Muscle layer of colon (tissue), 2 donors: ENCODE results near the gene AKAP7.
"Not testable (repeated sequence)": the region's sequence is repeated elsewhere in the genome, so short reads cannot be mapped to it uniquely, and the experiment has no call there.

Experiments used
- H3K27ac ChIP-seq: one replicate; pipeline ENCODE4 v1.7.0; 2013; ENCODE audit warnings: low read depth, mild to moderate bottlenecking, low read length, moderate library complexity
- H3K27me3 ChIP-seq, 2 donors: one replicate each; pipeline ENCODE4 v1.7.0; 2013; ENCODE audit warnings: low read length in 2 of 2, mild to moderate bottlenecking in 2 of 2; ENCODE audit not compliant: insufficient read depth in 2 of 2, control insufficient read depth in 1 of 2
- H3K36me3 ChIP-seq: one replicate; pipeline ENCODE4 v1.7.0; 2013; ENCODE audit warnings: mild to moderate bottlenecking, low read length; ENCODE audit not compliant: insufficient read depth
- H3K4me1 ChIP-seq: one replicate; pipeline ENCODE4 v1.7.0; 2013; ENCODE audit warnings: mild to moderate bottlenecking, low read length; ENCODE audit not compliant: insufficient read depth
- H3K4me3 ChIP-seq, 2 donors: one replicate each; pipeline ENCODE4 v1.7.0; 2013; ENCODE audit warnings: low read length in 2 of 2, low read depth in 1 of 2, mild to moderate bottlenecking in 1 of 2, moderate library complexity in 1 of 2
- H3K9ac ChIP-seq: one replicate; pipeline ENCODE4 v1.7.0; 2013; ENCODE audit warnings: low read length
- H3K9me3 ChIP-seq: one replicate; pipeline ENCODE4 v1.7.0; 2013; ENCODE audit warnings: mild to moderate bottlenecking, low read length
- donor health status: abdominal sarcoma.
- donor health status: Adenocarcinoma of cecum.

The AKAP7 gene

GRCh38 chr6:131258010-131258652, 122.9 kb downstream of the AKAP7 start:
- Histone ChIP-seq H3K4me1 (no peaks in the 10 kb centered on the region), H3K27me3 (no peaks in the 10 kb centered on the region), H3K27ac (no peak overlapping the region), H3K9ac (no peak overlapping the region), H3K9me3 (no peaks in the 10 kb centered on the region), H3K4me3 (no peak overlapping the region), H3K36me3 (no peaks in the 10 kb centered on the region)

- no peaks in the 10 kb centered on the region for H3K27me3 ChIP-seq
- no peak overlapping the region for H3K27ac ChIP-seq
- no peak overlapping the region for H3K9ac ChIP-seq
- H3K9me3 ChIP-seq = no peaks in the 10 kb centered on the region
- H3K4me1 ChIP-seq = no peaks in the 10 kb centered on the region
- no peaks in the 10 kb centered on the region for H3K36me3 ChIP-seq
- H3K4me3 ChIP-seq = no peak overlapping the region
These were observed 123.7 kb downstream of the AKAP7 start for GRCh38 chr6:131258816-131259476.

- not testable (repeated sequence) for H3K27me3 ChIP-seq, H3K9me3 ChIP-seq, H3K9ac ChIP-seq, H3K36me3 ChIP-seq, H3K27ac ChIP-seq, H3K4me1 ChIP-seq, H3K4me3 ChIP-seq
These were observed 125.7 kb downstream of the AKAP7 start for GRCh38 chr6:131260960-131261359.

- H3K27me3 ChIP-seq = no peaks in the 10 kb centered on the region
- H3K4me3 ChIP-seq = no peak overlapping the region
These were observed 126.8 kb downstream of the AKAP7 start for GRCh38 chr6:131262060-131262459.

GRCh38 chr6:131265939-131266338, 130.7 kb downstream of the AKAP7 start:
- H3K27ac ChIP-seq = no peak overlapping the region
- H3K27me3 ChIP-seq = no peaks in the 10 kb centered on the region
- no peaks in the 10 kb centered on the region for H3K36me3 ChIP-seq
- no peak overlapping the region for H3K9ac ChIP-seq
- H3K4me3 ChIP-seq = no peak overlapping the region
- H3K4me1 ChIP-seq = no peaks in the 10 kb centered on the region
- H3K9me3 ChIP-seq = no peaks in the 10 kb centered on the region

More at GRCh38 chr6:131262060-131262459, 126.8 kb downstream of the AKAP7 start:
- no peaks in the 10 kb centered on the region for H3K4me1 ChIP-seq
- no peak overlapping the region for H3K27ac ChIP-seq
- H3K9me3 ChIP-seq = no peaks in the 10 kb centered on the region
- H3K36me3 ChIP-seq = no peaks in the 10 kb centered on the region
- no peak overlapping the region for H3K9ac ChIP-seq

GRCh38 chr6:131268303-131268702, 133.0 kb downstream of the AKAP7 start:
- no peaks in the 10 kb centered on the region for H3K36me3 ChIP-seq
- H3K4me3 ChIP-seq = no peak overlapping the region
- H3K9me3 ChIP-seq = no peaks in the 10 kb centered on the region
- H3K27me3 ChIP-seq = no peaks in the 10 kb centered on the region
- no peak overlapping the region for H3K9ac ChIP-seq
- no peaks in the 10 kb centered on the region for H3K4me1 ChIP-seq
- no peak overlapping the region for H3K27ac ChIP-seq

- Histone ChIP-seq H3K9ac (no peak overlapping the region), H3K27ac (no peak overlapping the region), H3K27me3 (no peaks in the 10 kb centered on the region), H3K9me3 (no peaks in the 10 kb centered on the region), H3K4me1 (no peaks in the 10 kb centered on the region), H3K36me3 (no peaks in the 10 kb centered on the region), H3K4me3 (no peak overlapping the region)
These were observed 134.5 kb downstream of the AKAP7 start for GRCh38 chr6:131269565-131270391.

GRCh38 chr6:131270534-131270933, 135.3 kb downstream of the AKAP7 start:
- H3K27me3 ChIP-seq = no peaks in the 10 kb centered on the region
- H3K4me3 ChIP-seq = no peak overlapping the region
- H3K27ac ChIP-seq = no peak overlapping the region
- no peaks in the 10 kb centered on the region for H3K4me1 ChIP-seq
- no peak overlapping the region for H3K9ac ChIP-seq
- H3K9me3 ChIP-seq = no peaks in the 10 kb centered on the region
- H3K36me3 ChIP-seq = no peaks in the 10 kb centered on the region

GRCh38 chr6:131275273-131275672, 140.0 kb downstream of the AKAP7 start:
- H3K4me1 ChIP-seq = no peaks in the 10 kb centered on the region
- H3K4me3 ChIP-seq = no peak overlapping the region
- H3K27me3 ChIP-seq = no peaks in the 10 kb centered on the region
- H3K9me3 ChIP-seq = no peaks in the 10 kb centered on the region
- no peak overlapping the region for H3K27ac ChIP-seq
- H3K36me3 ChIP-seq = no peaks in the 10 kb centered on the region
- no peak overlapping the region for H3K9ac ChIP-seq

GRCh38 chr6:131277591-131277990, 142.3 kb downstream of the AKAP7 start:
- Histone ChIP-seq H3K4me1 (no peaks in the 10 kb centered on the region), H3K9ac (no peak overlapping the region), H3K4me3 (no peak overlapping the region), H3K9me3 (no peaks in the 10 kb centered on the region), H3K27ac (no peak overlapping the region), H3K27me3 (no peaks in the 10 kb centered on the region), H3K36me3 (no peaks in the 10 kb centered on the region)

- H3K27me3 ChIP-seq = no peaks in the 10 kb centered on the region
- no peak overlapping the region for H3K27ac ChIP-seq
- no peaks in the 10 kb centered on the region for H3K9me3 ChIP-seq
- H3K4me1 ChIP-seq = no peaks in the 10 kb centered on the region
- no peaks in the 10 kb centered on the region for H3K36me3 ChIP-seq
- H3K4me3 ChIP-seq = no peak overlapping the region
- no peak overlapping the region for H3K9ac ChIP-seq
These were observed 146.4 kb downstream of the AKAP7 start for GRCh38 chr6:131281471-131282270.
